CD14-positive monocyte (primary cell): ENCODE measurements around the gene AQP12A. TPM values are rescaled to one million over a fixed set of nuclear protein-coding genes. Genes with fewer than 3 reads are reported as not detected.

ENCODE experiments used
- DNase-seq, 3 donors: peaks; one replicate each; pipeline ENCODE4 v3.0.0-alpha.2; 2011 to 2022
- H2AFZ ChIP-seq: 2 replicates; pipeline ENCODE4 v1.6.0; 2012; ENCODE audit warnings: mild to moderate bottlenecking, low read depth, low read length, inconsistent platforms; ENCODE audit not compliant: insufficient read depth, poor library complexity, severe bottlenecking
- H3K27ac ChIP-seq, 2 donors: 1 replicate in 1 of 2; 2 replicates in 1 of 2; pipeline ENCODE4 v1.5.1; 2012 to 2013; ENCODE audit warnings: low read length in 2 of 2, control low read depth in 1 of 2, inconsistent platforms in 1 of 2, low read depth in 1 of 2, mild to moderate bottlenecking in 1 of 2
- H3K27me3 ChIP-seq, 2 donors: one replicate each; pipeline versions ENCODE4 v1.6.0 to v1.6.1; 2011 to 2013; ENCODE audit warnings: low read length in 2 of 2; ENCODE audit not compliant: control insufficient read depth in 2 of 2, insufficient read depth in 2 of 2
- H3K36me3 ChIP-seq, 2 donors: replicated peaks in 1 of 2; 1 replicate in 1 of 2; 2 replicates in 1 of 2; pipeline versions ENCODE4 v1.5.1 to v1.6.1; 2012 to 2013; ENCODE audit warnings: low read length in 2 of 2, control low read depth in 1 of 2, inconsistent platforms in 1 of 2, mild to moderate bottlenecking in 1 of 2; ENCODE audit not compliant: insufficient read depth in 2 of 2, control insufficient read depth in 1 of 2
- H3K4me1 ChIP-seq, 2 donors: 1 replicate in 1 of 2; 2 replicates in 1 of 2; pipeline versions ENCODE4 v1.5.1 to v1.6.1; 2012 to 2013; ENCODE audit warnings: low read length in 2 of 2, control low read depth in 1 of 2, inconsistent platforms in 1 of 2, mild to moderate bottlenecking in 1 of 2, moderate library complexity in 1 of 2; ENCODE audit not compliant: insufficient read depth in 2 of 2, control insufficient read depth in 1 of 2
- H3K4me2 ChIP-seq: replicated peaks from 2 replicates; pipeline ENCODE3; 2012; ENCODE audit warnings: low read length, moderate library complexity, mild to moderate bottlenecking; ENCODE audit not compliant: poor library complexity, severe bottlenecking; ENCODE audit errors: extremely low read depth
- H3K4me3 ChIP-seq, 3 experiments: fragments of 200-600 bp in 1 of 3; sonication (generic) in 1 of 3; replicated peaks in 1 of 3; 1 replicate in 2 of 3; 2 replicates in 1 of 3; pipeline ENCODE4 v1.5.1; 2011 to 2013; ENCODE audit warnings: low read length in 3 of 3, mild to moderate bottlenecking in 3 of 3, control low read depth in 2 of 3, low read depth in 2 of 3, inconsistent platforms in 1 of 3, moderate library complexity in 1 of 3
- H3K79me2 ChIP-seq: 2 replicates; pipeline ENCODE4 v1.6.0; 2012; ENCODE audit warnings: mild to moderate bottlenecking, control low read depth, inconsistent platforms, low read length, moderate library complexity; ENCODE audit not compliant: insufficient read depth
- H3K9ac ChIP-seq: 2 replicates; pipeline ENCODE4 v1.6.0; 2017; ENCODE audit warnings: low read length, mild to moderate bottlenecking; ENCODE audit not compliant: insufficient read depth, poor library complexity, severe bottlenecking
- H3K9me3 ChIP-seq, 2 donors: replicated peaks in 1 of 2; 1 replicate in 1 of 2; 2 replicates in 1 of 2; pipeline versions ENCODE4 v1.5.1 to v1.6.1; 2012 to 2013; ENCODE audit warnings: low read length in 2 of 2, control low read depth in 1 of 2; ENCODE audit not compliant: control insufficient read depth in 1 of 2, insufficient read depth in 1 of 2
- H4K20me1 ChIP-seq: 2 replicates; pipeline ENCODE4 v1.6.0; 2012; ENCODE audit warnings: mild to moderate bottlenecking, low read length, control low read depth, moderate library complexity; ENCODE audit not compliant: insufficient read depth
- H3K27ac Mint-ChIP-seq, 7 donors: one replicate each; pipeline ENCODE4 v1.8.0; 2020; ENCODE audit warnings: mild to moderate bottlenecking in 7 of 7, mixed read lengths in 7 of 7, moderate library complexity in 6 of 7, inconsistent platforms in 2 of 7
- H3K27me3 Mint-ChIP-seq, 3 donors: one replicate each; pipeline ENCODE4 v1.8.0; 2021 to 2022; ENCODE audit warnings: low read depth in 3 of 3, mild to moderate bottlenecking in 3 of 3, mixed read lengths in 3 of 3, moderate library complexity in 3 of 3, inconsistent platforms in 1 of 3
- H3K36me3 Mint-ChIP-seq, 2 donors: one replicate each; pipeline ENCODE4 v1.8.0; 2020; ENCODE audit warnings: mixed read lengths in 2 of 2, inconsistent platforms in 1 of 2, mild to moderate bottlenecking in 1 of 2
- H3K4me1 Mint-ChIP-seq: one replicate; pipeline ENCODE4 v1.8.0; 2020; ENCODE audit warnings: mild to moderate bottlenecking, mixed read lengths
- H3K4me3 Mint-ChIP-seq, 2 donors: one replicate each; pipeline ENCODE4 v1.8.0; 2020; ENCODE audit warnings: mild to moderate bottlenecking in 2 of 2, mixed read lengths in 2 of 2, moderate library complexity in 1 of 2
- H3K9me3 Mint-ChIP-seq, 7 donors: one replicate each; pipeline ENCODE4 v1.8.0; 2020 to 2022; ENCODE audit warnings: mixed read lengths in 7 of 7, mild to moderate bottlenecking in 6 of 7, moderate library complexity in 6 of 7, inconsistent platforms in 2 of 7
- CTCF ChIP-seq: fragments of 200-600 bp; IDR thresholded peaks from one replicate; pipeline ENCODE4 v1.8.0; 2022; ENCODE audit warnings: antibody characterized with exemption, mild to moderate bottlenecking
- WGBS: methylation state at CpG from one replicate; pipeline ENCODE4 v1.1.5; 2013; ENCODE audit warnings: missing lambda C conversion rate; ENCODE audit not compliant: insufficient coverage; 5-methylcytosine and 5-hydroxymethylcytosine counted together
- intact Hi-C, 2 donors: fragments of 100-400 bp; cut with micrococcal nuclease; formaldehyde crosslinking; loops; one replicate each; pipeline versions ENCODE4 v1.15.0 to v1.15.1; 2023
- polyA plus RNA-seq, 3 donors: library from polyadenylated mRNA; depleted of rRNA in 1 of 3; unstranded in 2 of 3; stranded (reverse) in 1 of 3; fragments of 300-500 nt in 2 of 3; fragments of >200 nt in 1 of 3; fragmentation: Illumina TruSeq in 2 of 3; gene quantifications; 1 replicate in 2 of 3; 2 replicates in 1 of 3; pipeline ENCODE4 v1.2.3, GENCODE V29; 2012 to 2021

AQP12A gene
- polyA plus RNA-seq, 3 donors, result not detected

- H3K4me3 ChIP-seq, result no peak overlapping the region
- intact Hi-C loops, result loop anchor here in 1 of 2 donors (10.0 kb wide), 1 partner anchor 222 kb away; no protein-coding TSS in a partner anchor
- H3K27me3 ChIP-seq, result no peaks in the 10 kb centered on the region
- Mint-ChIP-seq H3K9me3 (peaks cover 0 to 1% (median 0%) of the 10 kb centered on the region in 7 donors), H3K27ac (no peak overlapping the region), H3K4me1 (no peaks in the 10 kb centered on the region), H3K4me3 (no peak overlapping the region), H3K36me3 (no peaks in the 10 kb centered on the region), H3K27me3 (peaks cover 5 to 12% (median 7%) of the 10 kb centered on the region in 3 donors)
- H2AFZ ChIP-seq, result no peak overlapping the region
- no peaks in the 10 kb centered on the region for H4K20me1 ChIP-seq
- no peak for DNase-seq
- 87% methylated on average over 29 of the region's 35 CpGs for WGBS
- no peak overlapping the region for H3K4me2 ChIP-seq
- no peaks in the 10 kb centered on the region for H3K9me3 ChIP-seq
- no peak for TF ChIP-seq CTCF
- no peak overlapping the region for H3K9ac ChIP-seq
- H3K36me3 ChIP-seq, result no peaks in the 10 kb centered on the region
- H3K79me2 ChIP-seq, result no peaks in the 10 kb centered on the region
- H3K27ac ChIP-seq, result no peak overlapping the region
- H3K4me1 ChIP-seq, result no peaks in the 10 kb centered on the region
These were observed 44.9 kb downstream of the AQP12A start for GRCh38 chr2:240736281-240737250.

- Histone ChIP-seq H4K20me1 (no peaks in the 10 kb centered on the region), H3K9me3 (no peaks in the 10 kb centered on the region), H3K36me3 (no peaks in the 10 kb centered on the region), H3K9ac (no peak overlapping the region), H3K27ac (no peak overlapping the region), H3K4me3 (no peak overlapping the region), H2AFZ (no peak overlapping the region), H3K4me1 (no peaks in the 10 kb centered on the region), H3K27me3 (no peaks in the 10 kb centered on the region), H3K4me2 (no peak overlapping the region), H3K79me2 (no peaks in the 10 kb centered on the region)
- Mint-ChIP-seq H3K36me3 (no peaks in the 10 kb centered on the region), H3K4me3 (no peak overlapping the region), H3K27me3 (peaks cover 5 to 12% (median 7%) of the 10 kb centered on the region in 3 donors), H3K4me1 (no peaks in the 10 kb centered on the region), H3K27ac (no peak overlapping the region), H3K9me3 (peaks cover 0 to 1% (median 0%) of the 10 kb centered on the region in 7 donors)
- DNase-seq, result no peak
- intact Hi-C loops, result loop anchor here in 1 of 2 donors (10.0 kb wide), 1 partner anchor 223 kb away; no protein-coding TSS in a partner anchor
- no peak for TF ChIP-seq CTCF
- 69% methylated on average over 5 of the region's 5 CpGs for WGBS
These were observed 45.8 kb downstream of the AQP12A start for GRCh38 chr2:240737512-240737911.
